Astrocyte (in vitro differentiated cells and primary cell): ENCODE data around the gene MLKL.

ENCODE experiments used
- EZH2 ChIP-seq: IDR thresholded peaks from 2 replicates; pipeline ENCODE4 v1.6.1; 2012; ENCODE audit warnings: mild to moderate bottlenecking, low read length, inconsistent platforms; ENCODE audit not compliant: insufficient read depth
- TF ChIP-seq, protein P1 (sequence below): IDR thresholded peaks from 2 replicates; pipeline ENCODE4 v1.5.1; 2011; ENCODE audit warnings: low read depth, mild to moderate bottlenecking, inconsistent platforms, low read length, moderate library complexity; ENCODE audit not compliant: insufficient read depth

- TF ChIP-seq, protein P1, sequence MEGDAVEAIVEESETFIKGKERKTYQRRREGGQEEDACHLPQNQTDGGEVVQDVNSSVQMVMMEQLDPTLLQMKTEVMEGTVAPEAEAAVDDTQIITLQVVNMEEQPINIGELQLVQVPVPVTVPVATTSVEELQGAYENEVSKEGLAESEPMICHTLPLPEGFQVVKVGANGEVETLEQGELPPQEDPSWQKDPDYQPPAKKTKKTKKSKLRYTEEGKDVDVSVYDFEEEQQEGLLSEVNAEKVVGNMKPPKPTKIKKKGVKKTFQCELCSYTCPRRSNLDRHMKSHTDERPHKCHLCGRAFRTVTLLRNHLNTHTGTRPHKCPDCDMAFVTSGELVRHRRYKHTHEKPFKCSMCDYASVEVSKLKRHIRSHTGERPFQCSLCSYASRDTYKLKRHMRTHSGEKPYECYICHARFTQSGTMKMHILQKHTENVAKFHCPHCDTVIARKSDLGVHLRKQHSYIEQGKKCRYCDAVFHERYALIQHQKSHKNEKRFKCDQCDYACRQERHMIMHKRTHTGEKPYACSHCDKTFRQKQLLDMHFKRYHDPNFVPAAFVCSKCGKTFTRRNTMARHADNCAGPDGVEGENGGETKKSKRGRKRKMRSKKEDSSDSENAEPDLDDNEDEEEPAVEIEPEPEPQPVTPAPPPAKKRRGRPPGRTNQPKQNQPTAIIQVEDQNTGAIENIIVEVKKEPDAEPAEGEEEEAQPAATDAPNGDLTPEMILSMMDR, result no peak
- TF ChIP-seq EZH2, result no peak
Observed at GRCh38 chr16:74748616-74749026, 48.0 kb upstream of the MLKL start.
